Stimulated activated CD4-positive, alpha-beta T cell treated with anti-CD3 and anti-CD28 coated beads, Interleukin-2, amount 100 ng/mL, for 48 hours (primary cell): ENCODE measurements around the gene ZMAT2.
"Not testable (repeated sequence)": the region's sequence is repeated elsewhere in the genome, so short reads cannot be mapped to it uniquely, and the experiment has no call there.

ENCODE experiments used
- DNase-seq, 2 donors: peaks; one replicate each; pipeline ENCODE4 v3.0.0-alpha.2; 2020

ZMAT2 gene

GRCh38 chr5:140710899-140711552 lies 10.8 kb downstream of the ZMAT2 start:
- peak; percentile 83 to 89 for DNase-seq

- no peak for DNase-seq
These were observed 11.5 kb downstream of the ZMAT2 start for GRCh38 chr5:140711794-140712193.

GRCh38 chr5:140713562-140714094 lies 13.4 kb downstream of the ZMAT2 start:
- no peak for DNase-seq

- not testable (repeated sequence) for DNase-seq
These were observed 16.0 kb downstream of the ZMAT2 start for GRCh38 chr5:140716238-140716637.

- no peak for DNase-seq
These were observed 18.0 kb downstream of the ZMAT2 start for GRCh38 chr5:140718266-140718592.

GRCh38 chr5:140720738-140721137 lies 20.5 kb downstream of the ZMAT2 start:
- DNase-seq = not testable (repeated sequence)

GRCh38 chr5:140721395-140721794 lies 21.1 kb downstream of the ZMAT2 start:
- not testable (repeated sequence) for DNase-seq

GRCh38 chr5:140725799-140726471 lies 25.7 kb downstream of the ZMAT2 start:
- DNase-seq = peak; percentile 75 to 81

GRCh38 chr5:140733098-140733497 lies 32.9 kb downstream of the ZMAT2 start:
- DNase-seq = no peak

- no peak for DNase-seq
These were observed 34.1 kb downstream of the ZMAT2 start for GRCh38 chr5:140734354-140734753.

GRCh38 chr5:140737486-140737885 lies 37.2 kb downstream of the ZMAT2 start:
- DNase-seq = no peak

GRCh38 chr5:140741967-140742366 lies 41.7 kb downstream of the ZMAT2 start:
- DNase-seq = no peak

- no peak for DNase-seq
These were observed 53.3 kb downstream of the ZMAT2 start for GRCh38 chr5:140753561-140753960.
